Parathyroid adenoma (tissue), 2 donors: Measurements from ENCODE around the gene WNT16.

Source experiments
- H2AFZ ChIP-seq: fragments of 300-600 bp; sonication (generic); one replicate; pipeline ENCODE4 v1.7.0; 2017; ENCODE audit warnings: antibody characterized with exemption, mild to moderate bottlenecking
- H3K27ac ChIP-seq: fragments of 300-600 bp; sonication (generic); one replicate; pipeline ENCODE4 v1.7.0; 2017
- H3K27me3 ChIP-seq: fragments of 300-600 bp; sonication (generic); one replicate; pipeline ENCODE4 v1.7.0; 2017; ENCODE audit warnings: low read length; ENCODE audit not compliant: control insufficient read depth, insufficient read depth
- H3K36me3 ChIP-seq: fragments of 300-600 bp; sonication (generic); one replicate; pipeline ENCODE4 v1.7.0; 2017; ENCODE audit warnings: low read length; ENCODE audit not compliant: control insufficient read depth, insufficient read depth
- H3K4me1 ChIP-seq: fragments of 300-600 bp; sonication (generic); one replicate; pipeline ENCODE4 v1.7.0; 2017; ENCODE audit warnings: control low read depth
- H3K4me2 ChIP-seq: fragments of 300-600 bp; sonication (generic); one replicate; pipeline ENCODE4 v1.7.0; 2017; ENCODE audit warnings: low read length
- H3K4me3 ChIP-seq: fragments of 300-600 bp; sonication (generic); one replicate; pipeline ENCODE4 v1.7.0; 2017; ENCODE audit warnings: low read depth, low read length
- H3K79me2 ChIP-seq: fragments of 300-600 bp; sonication (generic); one replicate; pipeline ENCODE4 v1.7.0; 2017; ENCODE audit warnings: control low read depth
- H3K9ac ChIP-seq: fragments of 300-600 bp; sonication (generic); one replicate; pipeline ENCODE4 v1.7.0; 2017; ENCODE audit warnings: mild to moderate bottlenecking
- H3K9me3 ChIP-seq: fragments of 300-600 bp; sonication (generic); one replicate; pipeline ENCODE4 v1.7.0; 2017; ENCODE audit warnings: low read length; ENCODE audit not compliant: control insufficient read depth
- CTCF ChIP-seq: fragments of 300-600 bp; sonication (generic); IDR thresholded peaks from one replicate; pipeline ENCODE4 v1.7.0; 2017; ENCODE audit warnings: antibody characterized with exemption, mild to moderate bottlenecking
- donor health status: primary hyperparathyroidism.

Gene WNT16

GRCh38 chr7:121300685-121301420, 27.9 kb upstream of the WNT16 start:
- H3K4me1 ChIP-seq: no peaks in the 10 kb centered on the region
- H3K4me2 ChIP-seq: no peak overlapping the region
- no peaks in the 10 kb centered on the region for H3K79me2 ChIP-seq
- H3K9me3 ChIP-seq: no peaks in the 10 kb centered on the region
- H2AFZ ChIP-seq: no peak overlapping the region
- TF ChIP-seq CTCF: no peak
- no peaks in the 10 kb centered on the region for H3K27me3 ChIP-seq
- no peak overlapping the region for H3K9ac ChIP-seq
- H3K4me3 ChIP-seq: no peak overlapping the region
- no peaks in the 10 kb centered on the region for H3K36me3 ChIP-seq
- no peak overlapping the region for H3K27ac ChIP-seq

DNA sequence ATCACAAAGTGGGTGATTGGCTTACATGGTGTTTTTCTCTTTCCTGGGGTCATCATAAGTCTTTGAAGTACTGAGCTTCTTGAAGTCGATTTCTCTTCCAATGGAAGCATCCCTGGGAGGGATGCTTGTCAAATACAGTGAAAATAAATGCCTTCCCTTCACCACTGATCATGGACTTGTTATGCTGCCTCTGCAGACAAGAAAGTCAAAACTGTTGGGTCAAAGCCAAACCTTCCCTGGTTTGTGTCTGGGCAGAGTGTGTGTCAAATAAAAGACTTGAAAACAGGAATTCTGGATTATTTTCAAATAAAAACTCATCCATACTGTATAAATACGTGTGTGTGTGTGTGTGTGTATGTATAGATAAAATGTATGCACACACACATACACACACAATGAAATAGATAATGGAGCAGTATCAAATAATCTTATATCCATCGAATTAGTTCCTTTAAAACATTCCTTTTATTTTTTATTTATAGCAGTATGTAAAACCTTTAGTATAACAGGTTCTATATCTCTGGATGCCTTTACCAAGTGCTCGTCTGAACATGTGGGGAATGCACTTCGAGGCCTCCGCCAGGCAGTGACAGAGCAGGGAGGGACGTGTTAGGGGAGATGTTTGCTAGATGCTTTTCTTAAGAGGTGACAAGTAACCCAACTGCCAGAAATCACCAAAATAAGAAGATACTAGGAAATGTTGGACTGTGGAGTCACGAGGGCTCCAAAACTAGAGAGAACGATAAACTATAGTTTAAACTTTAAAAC, 27.2 kb upstream of the WNT16 start:
- no peaks in the 10 kb centered on the region for H3K36me3 ChIP-seq
- no peaks in the 10 kb centered on the region for H3K4me1 ChIP-seq
- H3K4me2 ChIP-seq: no peak overlapping the region
- no peak for TF ChIP-seq CTCF
- no peaks in the 10 kb centered on the region for H3K9me3 ChIP-seq
- no peaks in the 10 kb centered on the region for H3K27me3 ChIP-seq
- no peak overlapping the region for H2AFZ ChIP-seq
- H3K79me2 ChIP-seq: no peaks in the 10 kb centered on the region
- H3K27ac ChIP-seq: no peak overlapping the region
- no peak overlapping the region for H3K9ac ChIP-seq
- H3K4me3 ChIP-seq: no peak overlapping the region

DNA sequence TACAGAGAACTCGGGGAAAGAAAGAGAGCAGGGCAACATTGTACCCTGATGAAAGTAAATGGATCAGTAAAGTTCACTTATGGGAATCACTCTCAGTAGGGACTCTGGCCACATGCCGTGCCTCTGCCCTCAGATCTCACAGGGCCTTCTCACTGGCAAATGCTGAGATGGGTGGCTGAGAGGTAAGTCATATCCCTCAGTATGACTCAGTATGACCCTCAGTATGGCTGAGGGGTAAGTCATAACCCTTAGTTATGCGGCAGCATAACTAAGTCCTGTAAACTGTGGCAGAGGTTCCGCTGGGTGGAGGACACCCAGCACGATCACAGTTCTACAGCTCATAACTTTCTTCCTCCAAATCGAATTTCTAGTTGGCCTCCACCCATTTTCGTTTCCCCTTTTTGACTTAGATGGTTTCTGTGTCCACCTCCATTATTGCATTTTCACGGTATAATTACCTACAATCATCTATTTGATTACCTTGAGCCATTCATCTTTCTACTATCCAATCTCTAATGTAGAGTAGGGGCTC, 26.5 kb upstream of the WNT16 start:
- Histone ChIP-seq H3K27me3 (no peaks in the 10 kb centered on the region), H3K79me2 (no peaks in the 10 kb centered on the region), H3K9me3 (no peaks in the 10 kb centered on the region), H3K4me1 (no peaks in the 10 kb centered on the region), H3K4me2 (no peak overlapping the region), H3K9ac (no peak overlapping the region), H3K27ac (no peak overlapping the region), H2AFZ (no peak overlapping the region), H3K36me3 (no peaks in the 10 kb centered on the region), H3K4me3 (no peak overlapping the region)
- TF ChIP-seq CTCF: no peak

DNA sequence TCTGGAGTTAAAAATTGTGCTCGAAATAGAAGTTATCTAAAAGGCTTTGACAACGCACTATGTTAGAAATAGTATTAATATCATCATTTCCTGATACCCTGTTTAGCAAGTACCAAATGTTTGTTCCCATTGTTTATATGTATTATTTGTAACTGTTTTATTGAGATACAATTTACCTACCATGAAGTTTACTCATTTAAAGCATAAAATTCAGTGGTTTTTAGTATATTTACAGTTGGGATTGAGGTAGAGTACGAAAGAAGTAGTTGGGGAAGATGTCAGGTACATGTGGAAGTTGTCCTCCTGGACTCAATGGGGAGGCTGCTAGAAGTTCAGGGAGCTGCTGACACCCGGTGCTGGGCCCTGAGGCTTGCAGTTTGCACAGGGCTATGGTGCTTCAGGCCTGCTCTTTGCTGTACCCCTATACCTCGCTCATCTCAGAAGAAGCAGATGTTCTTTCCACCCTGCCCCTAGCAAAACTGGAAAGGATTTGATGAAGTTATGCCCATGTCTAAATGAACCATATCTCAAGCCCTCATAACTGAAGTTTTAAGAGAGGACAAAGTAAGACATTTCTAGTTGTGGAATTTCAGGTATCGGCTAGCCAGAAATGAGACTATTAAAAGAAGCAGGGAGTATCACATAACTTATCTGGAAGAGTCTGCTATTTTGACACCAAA, 25.2 kb upstream of the WNT16 start:
- TF ChIP-seq CTCF: no peak
- Histone ChIP-seq H3K79me2 (no peaks in the 10 kb centered on the region), H3K9me3 (no peaks in the 10 kb centered on the region), H3K36me3 (no peaks in the 10 kb centered on the region), H3K9ac (no peak overlapping the region), H3K4me1 (no peaks in the 10 kb centered on the region), H3K27ac (no peak overlapping the region), H2AFZ (no peak overlapping the region), H3K4me2 (no peak overlapping the region), H3K27me3 (no peaks in the 10 kb centered on the region), H3K4me3 (no peak overlapping the region)
